ENCODE data around the gene DYNC2H1.

GRCh38 chr11:103326070-103326794, 217.0 kb downstream of the DYNC2H1 start:
- TF ChIP-seq CTCF (IDR thresholded peaks at IDR 0.05; ENCODE audit: low read depth, low read length, missing input control): peak; percentile 45
- no peak for TF ChIP-seq SP1 (IDR thresholded peaks at IDR 0.05)

Data from liver (tissue), 3 donors.